ENCODE measurements around the gene MANSC1. TPM values are rescaled to one million over a fixed set of nuclear protein-coding genes. Genes with fewer than 3 reads are reported as not detected.

The MANSC1 gene
- total RNA-seq, 1 donor from 2014 or later, result 16.2 TPM

DNA sequence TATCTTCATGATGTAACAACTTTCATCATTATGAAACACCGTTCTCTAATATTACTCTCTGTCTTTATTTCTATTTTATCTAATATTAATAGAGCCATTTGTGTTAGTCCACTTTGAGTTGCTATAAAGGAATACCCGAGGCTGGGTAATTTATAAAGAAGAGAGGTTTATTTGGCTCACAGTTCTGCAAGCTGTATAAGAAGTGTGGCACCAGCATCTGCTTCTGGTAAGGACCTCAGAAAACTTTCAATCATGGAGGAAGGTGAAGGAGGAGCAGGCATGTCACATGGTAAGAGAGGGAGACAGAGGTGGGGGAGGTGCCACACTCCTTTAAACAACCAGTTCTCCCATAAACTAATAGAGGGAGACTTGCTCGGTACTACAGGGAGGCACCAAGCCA lies 31.9 kb upstream of the MANSC1 start:
- intact Hi-C loops (cut with DNase I), result no loop called here
- H3K4me3 ChIP-seq, result no peak overlapping the region

DNA sequence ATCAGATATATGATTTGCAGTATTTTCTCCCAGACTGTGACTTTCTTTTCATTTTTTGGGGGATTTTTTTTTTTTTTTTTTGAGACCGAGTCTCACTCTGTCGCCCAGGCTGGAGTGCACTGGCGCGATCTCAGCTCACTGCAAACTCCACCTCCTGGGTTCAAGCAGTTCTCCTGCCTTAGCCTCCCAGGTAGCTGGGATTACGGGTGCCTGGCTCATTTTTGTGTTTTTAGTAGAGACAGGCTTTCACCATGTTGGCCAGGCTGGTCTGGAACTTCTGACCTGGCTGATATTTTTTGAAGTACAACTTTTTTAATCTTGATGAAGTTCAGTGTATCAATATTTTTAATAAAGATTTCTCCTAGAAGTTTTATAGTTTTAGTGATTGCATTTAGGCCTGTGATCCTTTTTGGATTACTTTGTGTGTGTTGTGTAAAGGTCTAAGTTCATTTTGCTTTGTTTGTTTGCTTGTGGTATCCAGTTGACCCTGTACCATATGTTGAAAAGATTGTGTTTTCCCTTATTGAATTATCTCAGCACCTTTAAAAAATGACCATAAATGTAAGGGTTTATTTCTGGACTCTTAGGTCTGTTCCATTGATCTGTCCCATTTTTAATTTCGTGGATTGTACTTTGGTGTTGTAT lies 31.0 kb upstream of the MANSC1 start:
- Histone ChIP-seq H3K9me3 (no peaks in the 10 kb centered on the region), H3K4me1 (peaks cover 6% of the 10 kb centered on the region), H3K27me3 (no peaks in the 10 kb centered on the region), H3K36me3 (no peaks in the 10 kb centered on the region), H3K4me3 (no peak overlapping the region), H3K27ac (no peak overlapping the region)
- no peak for DNase-seq (ENCODE audit: extremely low spot score in 2 of 2)
- TF ChIP-seq, protein P1, sequence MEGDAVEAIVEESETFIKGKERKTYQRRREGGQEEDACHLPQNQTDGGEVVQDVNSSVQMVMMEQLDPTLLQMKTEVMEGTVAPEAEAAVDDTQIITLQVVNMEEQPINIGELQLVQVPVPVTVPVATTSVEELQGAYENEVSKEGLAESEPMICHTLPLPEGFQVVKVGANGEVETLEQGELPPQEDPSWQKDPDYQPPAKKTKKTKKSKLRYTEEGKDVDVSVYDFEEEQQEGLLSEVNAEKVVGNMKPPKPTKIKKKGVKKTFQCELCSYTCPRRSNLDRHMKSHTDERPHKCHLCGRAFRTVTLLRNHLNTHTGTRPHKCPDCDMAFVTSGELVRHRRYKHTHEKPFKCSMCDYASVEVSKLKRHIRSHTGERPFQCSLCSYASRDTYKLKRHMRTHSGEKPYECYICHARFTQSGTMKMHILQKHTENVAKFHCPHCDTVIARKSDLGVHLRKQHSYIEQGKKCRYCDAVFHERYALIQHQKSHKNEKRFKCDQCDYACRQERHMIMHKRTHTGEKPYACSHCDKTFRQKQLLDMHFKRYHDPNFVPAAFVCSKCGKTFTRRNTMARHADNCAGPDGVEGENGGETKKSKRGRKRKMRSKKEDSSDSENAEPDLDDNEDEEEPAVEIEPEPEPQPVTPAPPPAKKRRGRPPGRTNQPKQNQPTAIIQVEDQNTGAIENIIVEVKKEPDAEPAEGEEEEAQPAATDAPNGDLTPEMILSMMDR (IDR thresholded peaks at IDR 0.05), result no peak
- intact Hi-C loops (cut with DNase I), result no loop called here

More for the DNA sequence above, 31.9 kb upstream of the MANSC1 start:
- Histone ChIP-seq H3K27ac (no peak overlapping the region), H3K27me3 (no peaks in the 10 kb centered on the region), H3K36me3 (no peaks in the 10 kb centered on the region), H3K9me3 (no peaks in the 10 kb centered on the region), H3K4me1 (peaks cover 6% of the 10 kb centered on the region)
- TF ChIP-seq POLR2AphosphoS5 (IDR thresholded peaks at IDR 0.05; ENCODE audit: insufficient read depth in 1 of 2, low read depth in 1 of 2) (no peak), POLR2A (IDR thresholded peaks at IDR 0.05) (no peak)
- TF ChIP-seq, protein P1 (IDR thresholded peaks at IDR 0.05), result no peak
- DNase-seq (ENCODE audit: extremely low spot score in 2 of 2), result no peak

DNA sequence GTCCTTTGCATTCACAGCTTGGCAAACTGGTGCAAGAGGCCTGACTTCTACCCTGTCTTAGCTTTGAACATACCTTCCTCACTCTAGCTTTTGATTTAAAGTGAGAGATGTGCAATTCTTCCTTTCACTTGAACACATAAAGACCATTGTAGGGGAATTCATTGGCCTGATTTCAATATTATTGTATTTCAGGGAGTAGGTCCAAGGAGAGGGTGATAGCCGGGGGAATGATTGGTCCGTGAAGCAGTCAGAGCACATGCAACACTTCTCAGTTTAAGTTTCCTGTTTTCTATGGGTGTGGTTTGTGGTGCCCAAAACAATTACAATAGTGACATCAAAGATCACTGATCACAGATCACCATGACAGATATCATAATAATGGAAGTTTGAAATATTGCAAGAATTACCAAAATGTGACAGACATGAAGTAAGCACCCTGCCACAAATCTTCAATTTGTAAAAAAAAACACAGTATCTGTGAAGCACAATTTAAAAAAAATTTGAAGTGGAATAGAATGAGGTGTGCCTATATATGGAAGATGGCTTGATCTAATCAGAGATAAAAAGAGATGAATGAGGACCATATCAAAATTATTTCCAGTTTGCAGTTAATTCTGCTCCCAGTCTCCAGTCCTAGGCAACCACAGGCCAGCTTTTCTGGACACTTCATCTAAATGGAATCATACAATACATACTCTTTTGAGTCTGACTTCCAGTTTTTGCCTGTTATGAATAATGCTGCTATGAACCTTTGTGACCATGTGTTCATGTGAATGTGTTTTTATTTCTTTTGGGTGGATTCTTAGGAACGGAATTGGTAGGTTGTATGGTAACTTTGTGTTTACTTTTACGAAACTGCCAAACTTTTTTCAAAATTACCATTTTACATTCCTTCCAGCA lies 30.0 kb upstream of the MANSC1 start:
- H3K27ac ChIP-seq, result peak overlapping the region; percentile 33
- no peaks in the 10 kb centered on the region for H3K9me3 ChIP-seq
- H3K4me1 ChIP-seq, result peaks cover 6% of the 10 kb centered on the region
- TF ChIP-seq POLR2A (IDR thresholded peaks at IDR 0.05) (no peak), POLR2AphosphoS5 (IDR thresholded peaks at IDR 0.05; ENCODE audit: insufficient read depth in 1 of 2, low read depth in 1 of 2) (no peak)
- TF ChIP-seq, protein P1 (IDR thresholded peaks at IDR 0.05), result no peak
- no peak overlapping the region for H3K4me3 ChIP-seq
- H3K36me3 ChIP-seq, result no peaks in the 10 kb centered on the region
- intact Hi-C loops (cut with DNase I), result loop anchor here (10.0 kb wide), 1 partner anchor 325 kb away; no protein-coding TSS in a partner anchor
- no peaks in the 10 kb centered on the region for H3K27me3 ChIP-seq
- no peak for DNase-seq (ENCODE audit: extremely low spot score in 2 of 2)

DNA sequence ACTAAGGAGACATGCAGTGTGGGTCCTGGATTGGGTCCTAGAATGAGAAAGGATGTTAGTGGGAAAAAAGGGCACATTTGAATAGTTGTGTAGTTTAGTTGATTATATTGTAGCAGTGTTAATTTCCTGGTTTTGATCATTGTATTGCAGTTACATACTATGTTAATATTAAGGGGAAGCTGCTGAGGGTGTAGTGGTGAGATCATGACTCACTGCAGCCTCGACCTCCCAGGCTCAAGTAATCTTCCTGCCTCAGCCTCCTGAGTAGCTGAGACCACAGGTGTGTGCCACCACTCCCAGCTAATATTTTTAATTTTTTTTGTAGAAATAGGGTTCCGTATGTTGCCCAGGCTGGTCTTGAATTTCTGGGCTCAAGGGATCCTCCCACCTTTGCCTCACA lies 28.6 kb upstream of the MANSC1 start:
- no peak overlapping the region for H3K27ac ChIP-seq
- no peaks in the 10 kb centered on the region for H3K36me3 ChIP-seq
- DNase-seq (ENCODE audit: extremely low spot score in 2 of 2), result no peak
- intact Hi-C loops (cut with DNase I), result loop anchor here (10.0 kb wide), 1 partner anchor 326 kb away; no protein-coding TSS in a partner anchor
- no peaks in the 10 kb centered on the region for H3K9me3 ChIP-seq
- H3K27me3 ChIP-seq, result no peaks in the 10 kb centered on the region
- no peak overlapping the region for H3K4me3 ChIP-seq
- TF ChIP-seq, protein P1 (IDR thresholded peaks at IDR 0.05), result no peak
- TF ChIP-seq POLR2A (IDR thresholded peaks at IDR 0.05) (no peak), POLR2AphosphoS5 (IDR thresholded peaks at IDR 0.05; ENCODE audit: insufficient read depth in 1 of 2, low read depth in 1 of 2) (no peak)
- peaks cover 6% of the 10 kb centered on the region for H3K4me1 ChIP-seq

All from vagina (tissue), 2 donors.